Measurements from ENCODE around the gene CPSF3. TPM values are rescaled to one million over a fixed set of nuclear protein-coding genes. Genes with fewer than 3 reads are reported as not detected.

Gene CPSF3
- total RNA-seq, 1 experiment from 2014 or later, result 68.5 TPM

GRCh38 chr2:9451231-9451630 lies 27.8 kb downstream of the CPSF3 start:
- DNase-seq (ENCODE audit: low read depth, low spot score) (no peak), ATAC-seq (no peak)
- Histone ChIP-seq H3K9me3 (ENCODE audit: control insufficient read depth in 1 of 2, insufficient read depth in 1 of 2, low read depth in 1 of 2, low read length in 2 of 2) (no peaks in the 10 kb centered on the region), H3K4me1 (ENCODE audit: control insufficient read depth in 1 of 2, insufficient read depth in 2 of 2, low read length in 2 of 2) (no peaks in the 10 kb centered on the region), H4K20me1 (ENCODE audit: insufficient read depth) (no peaks in the 10 kb centered on the region), H3K9ac (ENCODE audit: low read length) (no peak overlapping the region), H3K27ac (ENCODE audit: low read depth, low read length) (no peak overlapping the region), H3K36me3 (ENCODE audit: control insufficient read depth in 1 of 2, insufficient read depth in 2 of 2, low read length in 2 of 2) (peaks cover 7 to 16% of the 10 kb centered on the region in 2 experiments), H3K27me3 (ENCODE audit: insufficient read depth, low read length) (no peaks in the 10 kb centered on the region), H3K4me2 (ENCODE audit: low read length) (no peak overlapping the region), H2AFZ (ENCODE audit: low read depth, low read length, poor library complexity, severe bottlenecking) (no peak overlapping the region), H3K4me3 (replicated peaks in 1 of 2; ENCODE audit: low read depth in 1 of 2, low read length in 2 of 2) (no peak overlapping the region), H3K79me2 (ENCODE audit: insufficient read depth, low read length) (no peaks in the 10 kb centered on the region), H3K9me2 (ENCODE audit: insufficient read depth) (no peaks in the 10 kb centered on the region)
- BruUV-seq (replicated peaks), result no TSS peak
- intact Hi-C loops (cut with micrococcal nuclease), result no loop called here
- POLR2A ChIA-PET, result no interaction called here
- CTCF ChIA-PET, result no interaction called here
- RAD21 ChIA-PET (ENCODE audit: low non-redundant PET in 1 of 2, low total read pairs in 2 of 2, uncharacterized antibody in 2 of 2, unreplicated experiment in 2 of 2), result no interaction called here
- TF ChIP-seq FOSL1 (IDR thresholded peaks at IDR 0.05; ENCODE audit: low read depth) (no peak), EZH2 (IDR thresholded peaks at IDR 0.05) (no peak), SRF (IDR thresholded peaks at IDR 0.05; ENCODE audit: low read depth) (no peak), POLR2AphosphoS5 (IDR thresholded peaks at IDR 0.05; ENCODE audit: low read depth, low read length) (no peak), JUND (IDR thresholded peaks at IDR 0.05) (no peak), SP1 (IDR thresholded peaks at IDR 0.05; ENCODE audit: low read depth) (no peak), CEBPB (IDR thresholded peaks at IDR 0.05; ENCODE audit: low read depth) (no peak), SIN3A (IDR thresholded peaks at IDR 0.05; ENCODE audit: low read depth) (no peak), CTCF (IDR thresholded peaks at IDR 0.05 in 2 of 3, conservative IDR thresholded peaks at IDR 0.05 in 1 of 3; ENCODE audit: borderline replicate concordance in 1 of 3, insufficient read depth in 1 of 3, low read depth in 2 of 3, low read length in 2 of 3) (no peak), YY1 (IDR thresholded peaks at IDR 0.05; ENCODE audit: extremely low read depth, insufficient replicate concordance, low read depth, low read length) (no peak), EZH2phosphoT487 (IDR thresholded peaks at IDR 0.05; ENCODE audit: borderline replicate concordance) (no peak), TCF7L2 (IDR thresholded peaks at IDR 0.05; ENCODE audit: borderline replicate concordance, extremely low read depth, insufficient read depth, insufficient read length) (no peak), POLR2A (IDR thresholded peaks at IDR 0.05; ENCODE audit: borderline replicate concordance, extremely low read depth, insufficient read depth, insufficient read length) (no peak), EGR1 (IDR thresholded peaks at IDR 0.05; ENCODE audit: low read depth) (no peak), ELF1 (IDR thresholded peaks at IDR 0.05; ENCODE audit: borderline replicate concordance, low read depth) (no peak), ZNF274 (IDR thresholded peaks at IDR 0.05; ENCODE audit: low read depth, low read length) (no peak)
- TF ChIP-seq, protein P1, sequence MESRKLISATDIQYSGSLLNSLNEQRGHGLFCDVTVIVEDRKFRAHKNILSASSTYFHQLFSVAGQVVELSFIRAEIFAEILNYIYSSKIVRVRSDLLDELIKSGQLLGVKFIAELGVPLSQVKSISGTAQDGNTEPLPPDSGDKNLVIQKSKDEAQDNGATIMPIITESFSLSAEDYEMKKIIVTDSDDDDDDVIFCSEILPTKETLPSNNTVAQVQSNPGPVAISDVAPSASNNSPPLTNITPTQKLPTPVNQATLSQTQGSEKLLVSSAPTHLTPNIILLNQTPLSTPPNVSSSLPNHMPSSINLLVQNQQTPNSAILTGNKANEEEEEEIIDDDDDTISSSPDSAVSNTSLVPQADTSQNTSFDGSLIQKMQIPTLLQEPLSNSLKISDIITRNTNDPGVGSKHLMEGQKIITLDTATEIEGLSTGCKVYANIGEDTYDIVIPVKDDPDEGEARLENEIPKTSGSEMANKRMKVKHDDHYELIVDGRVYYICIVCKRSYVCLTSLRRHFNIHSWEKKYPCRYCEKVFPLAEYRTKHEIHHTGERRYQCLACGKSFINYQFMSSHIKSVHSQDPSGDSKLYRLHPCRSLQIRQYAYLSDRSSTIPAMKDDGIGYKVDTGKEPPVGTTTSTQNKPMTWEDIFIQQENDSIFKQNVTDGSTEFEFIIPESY (IDR thresholded peaks at IDR 0.05; ENCODE audit: extremely low read depth, insufficient replicate concordance, low read length), result no peak
- TF ChIP-seq, protein P2, sequence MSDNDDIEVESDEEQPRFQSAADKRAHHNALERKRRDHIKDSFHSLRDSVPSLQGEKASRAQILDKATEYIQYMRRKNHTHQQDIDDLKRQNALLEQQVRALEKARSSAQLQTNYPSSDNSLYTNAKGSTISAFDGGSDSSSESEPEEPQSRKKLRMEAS (IDR thresholded peaks at IDR 0.05), result no peak
- TF ChIP-seq, protein P3, sequence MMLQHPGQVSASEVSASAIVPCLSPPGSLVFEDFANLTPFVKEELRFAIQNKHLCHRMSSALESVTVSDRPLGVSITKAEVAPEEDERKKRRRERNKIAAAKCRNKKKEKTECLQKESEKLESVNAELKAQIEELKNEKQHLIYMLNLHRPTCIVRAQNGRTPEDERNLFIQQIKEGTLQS (IDR thresholded peaks at IDR 0.05), result no peak

All from HCT116 (cell line).